PC-3 (cell line): ENCODE data around the gene SLCO2B1.

Source experiments
- EZH2 ChIP-seq: fragments of 300-600 bp; sonication (generic); IDR thresholded peaks from one replicate; pipeline ENCODE4 v1.6.1; 2017; ENCODE audit warnings: antibody characterized with exemption, mild to moderate bottlenecking, low read length; ENCODE audit not compliant: unreplicated experiment
- TF ChIP-seq, protein P1 (sequence below): fragments of 300-600 bp; sonication (generic); conservative IDR thresholded peaks from 2 replicates; pipeline ENCODE4 v1.5.1; 2017; ENCODE audit warnings: antibody characterized with exemption, low read depth, mild to moderate bottlenecking, low read length

DNA sequence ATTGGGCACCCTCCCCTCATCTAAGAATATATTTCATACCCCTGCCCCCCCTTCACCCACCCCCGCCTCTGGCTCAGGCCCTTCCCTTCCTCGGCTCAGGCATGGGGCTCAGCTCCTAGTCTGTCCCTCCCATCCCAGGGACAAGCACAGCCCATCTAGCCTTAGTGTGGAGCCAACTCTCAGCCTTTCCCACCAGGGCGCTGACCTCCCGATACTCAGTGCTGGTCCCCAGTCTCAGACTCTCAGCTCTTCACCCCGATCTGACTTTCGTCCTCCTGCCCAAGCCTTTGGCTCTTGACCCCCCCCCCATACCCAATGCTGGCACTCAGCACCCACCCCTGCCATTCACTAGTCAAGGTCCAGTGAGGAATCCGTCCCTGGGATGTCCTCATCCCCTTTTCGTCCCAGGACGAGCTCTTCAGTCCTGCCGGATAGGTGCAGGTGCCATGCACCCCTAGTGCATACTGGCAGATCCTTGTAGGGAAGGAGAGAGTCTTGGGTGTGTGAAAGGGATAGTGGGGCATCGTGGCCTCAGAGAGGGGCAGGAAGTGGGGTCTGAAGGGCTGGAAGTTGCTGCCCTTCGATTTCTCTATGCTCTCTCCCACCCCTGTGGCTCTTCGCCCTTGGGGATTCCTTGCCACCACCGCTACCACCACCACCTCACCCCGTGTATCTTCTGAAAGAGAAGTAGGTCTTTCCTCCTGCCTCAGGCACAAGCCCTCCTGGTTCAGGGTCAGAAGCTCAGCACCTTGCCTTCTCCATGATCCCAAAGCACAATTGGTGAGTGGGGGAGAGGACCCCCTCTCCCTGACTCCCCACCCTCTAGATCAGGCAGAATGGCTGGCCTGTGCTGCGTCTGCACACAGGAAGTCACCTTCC is 92.1 kb downstream of the SLCO2B1 start:
- TF ChIP-seq, protein P1, sequence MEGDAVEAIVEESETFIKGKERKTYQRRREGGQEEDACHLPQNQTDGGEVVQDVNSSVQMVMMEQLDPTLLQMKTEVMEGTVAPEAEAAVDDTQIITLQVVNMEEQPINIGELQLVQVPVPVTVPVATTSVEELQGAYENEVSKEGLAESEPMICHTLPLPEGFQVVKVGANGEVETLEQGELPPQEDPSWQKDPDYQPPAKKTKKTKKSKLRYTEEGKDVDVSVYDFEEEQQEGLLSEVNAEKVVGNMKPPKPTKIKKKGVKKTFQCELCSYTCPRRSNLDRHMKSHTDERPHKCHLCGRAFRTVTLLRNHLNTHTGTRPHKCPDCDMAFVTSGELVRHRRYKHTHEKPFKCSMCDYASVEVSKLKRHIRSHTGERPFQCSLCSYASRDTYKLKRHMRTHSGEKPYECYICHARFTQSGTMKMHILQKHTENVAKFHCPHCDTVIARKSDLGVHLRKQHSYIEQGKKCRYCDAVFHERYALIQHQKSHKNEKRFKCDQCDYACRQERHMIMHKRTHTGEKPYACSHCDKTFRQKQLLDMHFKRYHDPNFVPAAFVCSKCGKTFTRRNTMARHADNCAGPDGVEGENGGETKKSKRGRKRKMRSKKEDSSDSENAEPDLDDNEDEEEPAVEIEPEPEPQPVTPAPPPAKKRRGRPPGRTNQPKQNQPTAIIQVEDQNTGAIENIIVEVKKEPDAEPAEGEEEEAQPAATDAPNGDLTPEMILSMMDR, result no peak
- TF ChIP-seq EZH2, result no peak
